D721Med (cell line): ENCODE measurements around the gene PPP1CA.

ENCODE experiments used
- DNase-seq: peaks from one replicate; pipeline ENCODE4 v3.0.0; 2011; ENCODE audit warnings: low spot score; ENCODE audit not compliant: insufficient read length
- FAIRE-seq: peaks from 2 replicates; lab custom pipeline; 2011; peaks lifted over from hg19 to GRCh38; lab: Jason Lieb, UNC
- CTCF ChIP-seq: IDR thresholded peaks from 2 replicates; pipeline ENCODE4 v1.5.1; 2012; ENCODE audit warnings: mild to moderate bottlenecking, control low read depth; ENCODE audit not compliant: insufficient read depth; ENCODE audit errors: missing control alignments

The PPP1CA gene

GRCh38 chr11:67384851-67385366 is 16.7 kb downstream of the PPP1CA start:
- DNase-seq (no peak), FAIRE-seq (no peak)
- TF ChIP-seq CTCF, result no peak

GRCh38 chr11:67382276-67383136 is 19.2 kb downstream of the PPP1CA start:
- FAIRE-seq, result no peak
- DNase-seq, result no peak
- peak; percentile 97 for TF ChIP-seq CTCF

- FAIRE-seq (no peak), DNase-seq (no peak)
- TF ChIP-seq CTCF, result no peak
Observed at GRCh38 chr11:67381244-67381972, 20.2 kb downstream of the PPP1CA start.

GRCh38 chr11:67379061-67380058 is 22.3 kb downstream of the PPP1CA start:
- TF ChIP-seq CTCF, result no peak
- no peak for FAIRE-seq
- DNase-seq, result no peak

GRCh38 chr11:67378544-67378943 is 23.1 kb downstream of the PPP1CA start:
- no peak for DNase-seq
- no peak for TF ChIP-seq CTCF
- FAIRE-seq, result no peak
